Measurements from ENCODE around the gene IST1. TPM values are rescaled to one million over a fixed set of nuclear protein-coding genes. Genes with fewer than 3 reads are reported as not detected.

The IST1 gene
- total and polyA plus RNA-seq, 2 experiments from 2014 or later = 102 to 175 TPM

DNA sequence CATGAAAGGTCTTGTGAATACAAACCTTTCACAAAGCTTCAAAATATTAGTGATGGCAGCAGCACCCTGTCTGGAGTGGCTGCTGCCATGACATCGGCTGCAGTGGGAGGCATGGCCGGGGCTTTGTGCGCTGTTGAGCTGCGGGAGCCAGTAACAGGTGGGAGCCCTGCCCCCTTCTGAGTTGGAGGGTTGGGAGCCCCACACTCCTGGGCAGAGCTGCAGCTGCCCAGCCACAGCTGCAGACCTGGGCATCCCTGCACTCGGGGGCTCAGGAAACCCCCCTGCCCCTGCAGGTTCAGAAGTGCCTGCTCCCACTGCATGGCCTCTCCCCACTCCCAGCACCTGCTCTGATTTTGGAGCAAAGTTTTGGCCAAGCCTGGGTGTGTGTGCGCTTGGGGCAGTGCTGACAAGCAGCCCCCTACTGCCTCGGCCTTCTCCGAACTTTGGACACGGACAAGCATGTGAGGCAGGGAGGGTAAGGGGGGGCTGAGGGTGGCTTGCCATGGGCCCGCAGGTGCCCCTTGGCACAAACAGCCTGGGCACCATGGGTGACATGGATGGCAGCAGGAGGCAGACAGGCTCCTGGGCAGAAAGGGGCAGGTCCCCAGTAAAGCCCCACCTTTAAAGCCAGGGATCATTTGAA is 42.7 kb downstream of the IST1 start:
- Histone ChIP-seq H3F3A (ENCODE audit: insufficient read depth) (peaks cover 7% of the 10 kb centered on the region), H3K27me3 (replicated peaks; ENCODE audit: insufficient read depth) (no peaks in the 10 kb centered on the region), H3K79me2 (ENCODE audit: insufficient read depth) (peaks cover 13% of the 10 kb centered on the region), H3K4me3 (no peak overlapping the region), H3K9me3 (ENCODE audit: low read depth) (no peaks in the 10 kb centered on the region), H3K4me2 (ENCODE audit: unreplicated experiment) (no peak overlapping the region), H3K9me2 (ENCODE audit: insufficient read depth) (no peaks in the 10 kb centered on the region), H3K27ac (no peak overlapping the region), H3K4me1 (ENCODE audit: insufficient read depth) (0 out of 2 replicates have a peak, but pooled peaks cover 6% of the 10 kb centered on the region), H4K20me1 (ENCODE audit: insufficient read depth) (no peaks in the 10 kb centered on the region), H2AFZ (no peak overlapping the region), H3K9ac (no peak overlapping the region), H3K36me3 (ENCODE audit: low read depth) (peaks cover 12% of the 10 kb centered on the region)
- in situ Hi-C loops (cut with MboI) = no loop called here
- 84 to 87% methylated on average over 9 to 10 of the region's 10 CpGs for WGBS, 2 experiments (ENCODE audit: low coverage in 1 of 2, low lambda C conversion rate in 2 of 2, missing lambda C conversion rate in 2 of 2)
- no peak for TF ChIP-seq EZH2 (IDR thresholded peaks at IDR 0.05; ENCODE audit: insufficient read depth, poor library complexity, severe bottlenecking)
- no peak for TF ChIP-seq EZH2phosphoT487 (IDR thresholded peaks at IDR 0.05; ENCODE audit: insufficient read depth, low read depth)
- DNase-seq = no peak

DNA sequence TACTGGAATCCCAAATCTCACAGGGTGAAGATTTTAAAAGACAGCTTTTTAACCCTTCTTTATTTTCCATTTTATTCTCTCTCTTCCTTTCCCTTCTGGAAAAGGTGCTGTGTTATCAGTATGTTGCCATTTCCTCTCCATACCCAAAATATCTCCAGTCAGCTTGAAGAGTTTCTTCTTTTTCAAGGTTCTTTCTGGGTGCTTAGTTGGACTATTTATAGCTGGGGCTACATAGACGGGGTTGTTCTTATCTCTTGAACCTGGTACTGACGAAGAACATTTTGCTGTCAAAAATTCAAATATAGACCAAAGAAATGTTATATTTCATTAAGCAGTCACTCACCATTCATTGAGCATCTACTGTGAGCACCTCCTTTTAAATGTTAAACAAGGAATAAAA is 48.6 kb downstream of the IST1 start:
- H3K9ac ChIP-seq = no peak overlapping the region
- TF ChIP-seq EZH2phosphoT487 (IDR thresholded peaks at IDR 0.05; ENCODE audit: insufficient read depth, low read depth) (no peak), EZH2 (IDR thresholded peaks at IDR 0.05; ENCODE audit: insufficient read depth, poor library complexity, severe bottlenecking) (no peak)
- H3K9me2 ChIP-seq (ENCODE audit: insufficient read depth) = no peaks in the 10 kb centered on the region
- no peaks in the 10 kb centered on the region for H3K4me1 ChIP-seq (ENCODE audit: insufficient read depth)
- WGBS, 2 experiments (ENCODE audit: low coverage in 1 of 2, low lambda C conversion rate in 2 of 2, missing lambda C conversion rate in 2 of 2) = 30 to 34% methylated on average over 2 of the region's 2 CpGs
- no peak overlapping the region for H3K4me2 ChIP-seq (ENCODE audit: unreplicated experiment)
- no peaks in the 10 kb centered on the region for H4K20me1 ChIP-seq (ENCODE audit: insufficient read depth)
- no peak for DNase-seq
- H3K27ac ChIP-seq = no peak overlapping the region
- H3K36me3 ChIP-seq (ENCODE audit: low read depth) = no peaks in the 10 kb centered on the region
- H3K4me3 ChIP-seq = no peak overlapping the region
- no peak overlapping the region for H2AFZ ChIP-seq
- H3F3A ChIP-seq (ENCODE audit: insufficient read depth) = no peaks in the 10 kb centered on the region
- in situ Hi-C loops (cut with MboI) = no loop called here
- no peaks in the 10 kb centered on the region for H3K27me3 ChIP-seq (replicated peaks; ENCODE audit: insufficient read depth)
- H3K79me2 ChIP-seq (ENCODE audit: insufficient read depth) = no peaks in the 10 kb centered on the region
- no peaks in the 10 kb centered on the region for H3K9me3 ChIP-seq (ENCODE audit: low read depth)

DNA sequence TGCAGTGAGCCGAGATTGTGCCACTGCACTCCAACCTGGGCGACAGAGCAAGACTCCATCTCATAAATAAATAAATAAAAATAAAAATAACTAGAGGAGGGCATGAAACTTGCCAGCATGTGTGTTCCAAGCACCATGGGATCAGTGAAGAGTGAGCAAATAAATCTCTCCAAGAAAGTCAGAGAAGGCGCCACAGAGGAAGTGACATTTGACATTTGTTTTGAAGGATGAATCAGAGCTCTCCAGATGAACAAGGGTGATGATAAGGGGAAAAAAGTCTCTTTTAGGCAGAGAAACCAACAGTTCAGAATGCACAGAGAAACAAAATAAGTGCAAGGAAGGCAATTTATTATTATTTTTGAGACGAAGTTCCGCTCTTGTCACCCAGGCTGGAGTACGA is 50.3 kb downstream of the IST1 start:
- TF ChIP-seq EZH2phosphoT487 (IDR thresholded peaks at IDR 0.05; ENCODE audit: insufficient read depth, low read depth) = no peak
- TF ChIP-seq EZH2 (IDR thresholded peaks at IDR 0.05; ENCODE audit: insufficient read depth, poor library complexity, severe bottlenecking) = no peak
- H4K20me1 ChIP-seq (ENCODE audit: insufficient read depth) = no peaks in the 10 kb centered on the region
- H3K4me1 ChIP-seq (ENCODE audit: insufficient read depth) = no peaks in the 10 kb centered on the region
- no peak overlapping the region for H2AFZ ChIP-seq
- H3F3A ChIP-seq (ENCODE audit: insufficient read depth) = no peaks in the 10 kb centered on the region
- no peak overlapping the region for H3K9ac ChIP-seq
- DNase-seq = no peak
- H3K4me3 ChIP-seq = no peak overlapping the region
- no peaks in the 10 kb centered on the region for H3K27me3 ChIP-seq (replicated peaks; ENCODE audit: insufficient read depth)
- H3K27ac ChIP-seq = no peak overlapping the region
- no peaks in the 10 kb centered on the region for H3K79me2 ChIP-seq (ENCODE audit: insufficient read depth)
- H3K36me3 ChIP-seq (ENCODE audit: low read depth) = no peaks in the 10 kb centered on the region
- in situ Hi-C loops (cut with MboI) = no loop called here
- H3K4me2 ChIP-seq (ENCODE audit: unreplicated experiment) = no peak overlapping the region
- H3K9me2 ChIP-seq (ENCODE audit: insufficient read depth) = no peaks in the 10 kb centered on the region
- 73 to 78% methylated on average over 6 of the region's 6 CpGs for WGBS, 2 experiments (ENCODE audit: low coverage in 1 of 2, low lambda C conversion rate in 2 of 2, missing lambda C conversion rate in 2 of 2)
- H3K9me3 ChIP-seq (ENCODE audit: low read depth) = no peaks in the 10 kb centered on the region

DNA sequence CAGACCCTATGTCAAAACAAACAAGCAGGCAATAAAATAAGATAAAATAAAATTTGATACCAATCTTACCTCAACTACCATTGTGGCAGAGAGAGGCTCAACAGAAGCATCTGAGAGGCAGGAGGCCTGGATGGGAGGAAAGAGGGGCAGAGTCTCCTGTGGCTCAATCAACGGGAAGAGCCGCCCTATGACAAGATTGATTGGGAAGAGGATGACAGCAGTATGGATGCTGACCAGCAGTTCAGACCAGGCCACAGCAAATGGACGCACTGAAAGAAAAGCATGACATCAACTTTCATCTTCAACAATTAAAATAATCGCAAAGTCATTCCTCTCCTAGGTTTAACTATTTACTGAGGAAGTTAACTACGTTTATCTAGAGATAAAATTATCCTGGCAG is 57.5 kb downstream of the IST1 start:
- H3K79me2 ChIP-seq (ENCODE audit: insufficient read depth) = no peaks in the 10 kb centered on the region
- no peak overlapping the region for H2AFZ ChIP-seq
- TF ChIP-seq EZH2 (IDR thresholded peaks at IDR 0.05; ENCODE audit: insufficient read depth, poor library complexity, severe bottlenecking) (no peak), EZH2phosphoT487 (IDR thresholded peaks at IDR 0.05; ENCODE audit: insufficient read depth, low read depth) (no peak)
- no peaks in the 10 kb centered on the region for H3K4me1 ChIP-seq (ENCODE audit: insufficient read depth)
- no peaks in the 10 kb centered on the region for H3F3A ChIP-seq (ENCODE audit: insufficient read depth)
- H3K9ac ChIP-seq = no peak overlapping the region
- no peak overlapping the region for H3K4me2 ChIP-seq (ENCODE audit: unreplicated experiment)
- no peaks in the 10 kb centered on the region for H4K20me1 ChIP-seq (ENCODE audit: insufficient read depth)
- H3K36me3 ChIP-seq (ENCODE audit: low read depth) = no peaks in the 10 kb centered on the region
- no peaks in the 10 kb centered on the region for H3K9me3 ChIP-seq (ENCODE audit: low read depth)
- H3K27me3 ChIP-seq (replicated peaks; ENCODE audit: insufficient read depth) = no peaks in the 10 kb centered on the region
- no peak overlapping the region for H3K4me3 ChIP-seq
- 63 to 72% methylated on average over 5 of the region's 5 CpGs for WGBS, 2 experiments (ENCODE audit: low coverage in 1 of 2, low lambda C conversion rate in 2 of 2, missing lambda C conversion rate in 2 of 2)
- no peaks in the 10 kb centered on the region for H3K9me2 ChIP-seq (ENCODE audit: insufficient read depth)
- DNase-seq = no peak
- H3K27ac ChIP-seq = no peak overlapping the region
- in situ Hi-C loops (cut with MboI) = no loop called here
